HEK293 (cell line): Measurements from ENCODE around the gene TMEM121B.

ENCODE experiments used
- CTCF ChIA-PET: fragments of 350-600 bp; formaldehyde crosslinking; extraction: SDS; loops from one replicate; lab custom pipeline; 2021; ENCODE audit warnings: antibody characterized with exemption; lab: Yijun Ruan, JAX
- POLR2A ChIA-PET: fragments of 300-600 bp; formaldehyde crosslinking; extraction: SDS; loops from one replicate; lab custom pipeline; 2020; ENCODE audit warnings: antibody characterized with exemption, inconsistent platforms; lab: Yijun Ruan, JAX
- H3K27ac ChIP-seq: fragments of 200-500 bp; sonication (Bioruptor generic); 2 replicates; pipeline ENCODE4 v1.5.1; 2014; ENCODE audit warnings: low read depth, low read length, control low read depth, inconsistent platforms; ENCODE audit errors: extremely low read depth
- H3K36me3 ChIP-seq, 2 experiments: fragments of 200-500 bp in 1 of 2; sonication (Bioruptor generic) in 1 of 2; 1 replicate in 1 of 2; 2 replicates in 1 of 2; pipeline ENCODE4 v1.5.1; 2014 to 2017; ENCODE audit warnings: inconsistent platforms in 2 of 2, low read length in 2 of 2; ENCODE audit not compliant: control insufficient read depth in 2 of 2, insufficient read depth in 1 of 2
- H3K4me1 ChIP-seq: fragments of 200-500 bp; sonication (Bioruptor generic); 2 replicates; pipeline ENCODE4 v1.5.1; 2014; ENCODE audit warnings: mild to moderate bottlenecking, low read length, inconsistent platforms; ENCODE audit not compliant: control insufficient read depth, insufficient read depth
- H3K4me3 ChIP-seq: 2 replicates; pipeline ENCODE4 v1.5.1; 2011; ENCODE audit warnings: low read depth, mild to moderate bottlenecking, control low read depth, low read length, moderate library complexity
- H3K9me3 ChIP-seq: fragments of 200-500 bp; sonication (Bioruptor generic); 2 replicates; pipeline ENCODE4 v1.5.1; 2014; ENCODE audit warnings: low read depth, low read length, inconsistent platforms; ENCODE audit not compliant: control insufficient read depth, insufficient read depth
- KLF9 ChIP-seq: fragments of 450-650 bp; formaldehyde crosslinking; IDR thresholded peaks from 2 replicates; pipeline ENCODE4 v1.5.1; 2016; ENCODE audit warnings: missing biosample characterization, missing genetic modification characterization, low read depth
- YY2 ChIP-seq: fragments of 450-650 bp; formaldehyde crosslinking; IDR thresholded peaks from 2 replicates; pipeline ENCODE4 v1.5.1; 2016; ENCODE audit warnings: missing biosample characterization, missing genetic modification characterization
- ZFP41 ChIP-seq: fragments of 450-650 bp; formaldehyde crosslinking; IDR thresholded peaks from 2 replicates; pipeline ENCODE4 v1.5.1; 2016; ENCODE audit warnings: missing biosample characterization, missing genetic modification characterization, borderline replicate concordance
- ZIC2 ChIP-seq: fragments of 450-650 bp; formaldehyde crosslinking; IDR thresholded peaks from 2 replicates; pipeline ENCODE4 v1.5.1; 2016; ENCODE audit warnings: missing biosample characterization, missing genetic modification characterization
- ZNF175 ChIP-seq: fragments of 450-650 bp; formaldehyde crosslinking; IDR thresholded peaks from 2 replicates; pipeline ENCODE4 v1.5.1; 2016; ENCODE audit warnings: missing biosample characterization, missing genetic modification characterization
- ZNF2 ChIP-seq: fragments of 450-650 bp; formaldehyde crosslinking; IDR thresholded peaks from 2 replicates; pipeline ENCODE4 v1.5.1; 2016; ENCODE audit warnings: missing biosample characterization, missing genetic modification characterization
- ZNF223 ChIP-seq: fragments of 450-650 bp; formaldehyde crosslinking; IDR thresholded peaks from 2 replicates; pipeline ENCODE4 v1.5.1; 2016; ENCODE audit warnings: missing biosample characterization, missing genetic modification characterization
- ZNF23 ChIP-seq: fragments of 450-650 bp; formaldehyde crosslinking; IDR thresholded peaks from 2 replicates; pipeline ENCODE4 v1.5.1; 2016; ENCODE audit warnings: missing biosample characterization, missing genetic modification characterization, borderline replicate concordance
- ZNF24 ChIP-seq: fragments of 450-650 bp; formaldehyde crosslinking; IDR thresholded peaks from 2 replicates; pipeline ENCODE4 v1.5.1; 2016; ENCODE audit warnings: missing biosample characterization, missing genetic modification characterization
- ZNF514 ChIP-seq: fragments of 450-650 bp; formaldehyde crosslinking; IDR thresholded peaks from 2 replicates; pipeline ENCODE4 v1.5.1; 2016; ENCODE audit warnings: missing biosample characterization, missing genetic modification characterization
- ZNF623 ChIP-seq: fragments of 450-650 bp; formaldehyde crosslinking; IDR thresholded peaks from 2 replicates; pipeline ENCODE4 v1.5.1; 2016; ENCODE audit warnings: missing biosample characterization, missing genetic modification characterization
- ZNF629 ChIP-seq: fragments of 450-650 bp; formaldehyde crosslinking; IDR thresholded peaks from 2 replicates; pipeline ENCODE4 v1.5.1; 2017; ENCODE audit warnings: missing biosample characterization, missing genetic modification characterization
- ZNF677 ChIP-seq: fragments of 450-650 bp; IDR thresholded peaks from 2 replicates; pipeline ENCODE4 v1.5.0; 2018; ENCODE audit warnings: missing biosample characterization, mild to moderate bottlenecking, missing genetic modification characterization, moderate library complexity
- TF ChIP-seq, protein P1 (sequence below): fragments of 450-650 bp; formaldehyde crosslinking; IDR thresholded peaks from 2 replicates; pipeline ENCODE4 v1.5.1; 2017; ENCODE audit warnings: missing biosample characterization, missing genetic modification characterization
- TF ChIP-seq, protein P2 (sequence below): fragments of 450-650 bp; IDR thresholded peaks from 2 replicates; pipeline ENCODE4 v1.5.1; 2018; ENCODE audit warnings: missing biosample characterization, missing genetic modification characterization

The TMEM121B gene

DNA sequence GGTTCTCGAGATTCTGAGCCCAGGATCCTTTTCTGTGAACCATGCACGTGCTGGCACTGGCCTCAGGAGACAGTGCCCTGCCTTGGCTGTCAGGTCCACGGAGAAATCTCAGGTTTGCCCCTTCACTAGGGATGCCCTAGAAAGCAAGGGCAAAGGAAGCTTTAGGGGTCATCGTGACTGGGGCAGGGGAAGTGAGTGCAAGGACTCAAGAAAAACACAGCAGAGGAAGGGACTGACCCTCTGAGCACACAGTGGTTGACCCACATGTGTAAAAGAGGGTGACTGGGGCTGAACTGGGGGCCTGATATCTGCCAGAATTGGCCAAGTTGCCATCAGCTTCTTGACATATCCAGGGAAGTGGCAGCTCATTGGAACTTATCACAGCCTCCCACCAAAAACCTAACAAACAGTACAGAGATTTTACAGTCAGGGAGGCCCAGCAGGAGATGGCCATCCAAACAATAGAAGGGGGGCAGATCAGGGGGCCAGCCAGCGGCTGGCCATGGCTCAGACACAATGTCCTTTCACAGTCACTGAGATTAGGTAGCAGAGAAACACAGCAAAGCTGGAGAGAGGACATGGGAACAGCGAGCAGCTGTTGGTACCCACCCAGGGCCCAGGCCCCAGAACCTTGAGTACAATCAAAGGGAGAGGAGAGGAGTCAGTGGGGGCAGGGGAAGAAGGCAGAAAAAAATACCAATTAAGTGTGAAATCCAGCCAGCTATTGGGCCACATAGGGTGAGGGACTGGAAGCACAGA lies 4.4 kb downstream of the TMEM121B start:
- ChIA-PET CTCF (interaction anchor here (1.1 to 2.6 kb wide), 3 partner anchors 20 to 385 kb away, joined by 3 to 14 read pairs (median 4); no protein-coding TSS in a partner anchor), POLR2A (interaction anchor here (2.1 kb wide), 1 partner anchor 55 kb away, joined by 5 read pairs; no protein-coding TSS in a partner anchor)
- Histone ChIP-seq H3K36me3 (no peaks in the 10 kb centered on the region), H3K9me3 (no peaks in the 10 kb centered on the region), H3K4me3 (no peak overlapping the region), H3K27ac (no peak overlapping the region), H3K4me1 (no peaks in the 10 kb centered on the region)
- TF ChIP-seq, protein P1, sequence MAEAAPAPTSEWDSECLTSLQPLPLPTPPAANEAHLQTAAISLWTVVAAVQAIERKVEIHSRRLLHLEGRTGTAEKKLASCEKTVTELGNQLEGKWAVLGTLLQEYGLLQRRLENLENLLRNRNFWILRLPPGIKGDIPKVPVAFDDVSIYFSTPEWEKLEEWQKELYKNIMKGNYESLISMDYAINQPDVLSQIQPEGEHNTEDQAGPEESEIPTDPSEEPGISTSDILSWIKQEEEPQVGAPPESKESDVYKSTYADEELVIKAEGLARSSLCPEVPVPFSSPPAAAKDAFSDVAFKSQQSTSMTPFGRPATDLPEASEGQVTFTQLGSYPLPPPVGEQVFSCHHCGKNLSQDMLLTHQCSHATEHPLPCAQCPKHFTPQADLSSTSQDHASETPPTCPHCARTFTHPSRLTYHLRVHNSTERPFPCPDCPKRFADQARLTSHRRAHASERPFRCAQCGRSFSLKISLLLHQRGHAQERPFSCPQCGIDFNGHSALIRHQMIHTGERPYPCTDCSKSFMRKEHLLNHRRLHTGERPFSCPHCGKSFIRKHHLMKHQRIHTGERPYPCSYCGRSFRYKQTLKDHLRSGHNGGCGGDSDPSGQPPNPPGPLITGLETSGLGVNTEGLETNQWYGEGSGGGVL (tag by site-specific recombination) = 0 out of 2 replicates have a peak, but pooled peaks have one; percentile 17
- TF ChIP-seq YY2 (tag by site-specific recombination) (no peak), ZFP41 (tag by site-specific recombination) (no peak), ZIC2 (tag by site-specific recombination) (peak; percentile 52; the same call in 1 of the 2 replicates), ZNF514 (no peak)

DNA sequence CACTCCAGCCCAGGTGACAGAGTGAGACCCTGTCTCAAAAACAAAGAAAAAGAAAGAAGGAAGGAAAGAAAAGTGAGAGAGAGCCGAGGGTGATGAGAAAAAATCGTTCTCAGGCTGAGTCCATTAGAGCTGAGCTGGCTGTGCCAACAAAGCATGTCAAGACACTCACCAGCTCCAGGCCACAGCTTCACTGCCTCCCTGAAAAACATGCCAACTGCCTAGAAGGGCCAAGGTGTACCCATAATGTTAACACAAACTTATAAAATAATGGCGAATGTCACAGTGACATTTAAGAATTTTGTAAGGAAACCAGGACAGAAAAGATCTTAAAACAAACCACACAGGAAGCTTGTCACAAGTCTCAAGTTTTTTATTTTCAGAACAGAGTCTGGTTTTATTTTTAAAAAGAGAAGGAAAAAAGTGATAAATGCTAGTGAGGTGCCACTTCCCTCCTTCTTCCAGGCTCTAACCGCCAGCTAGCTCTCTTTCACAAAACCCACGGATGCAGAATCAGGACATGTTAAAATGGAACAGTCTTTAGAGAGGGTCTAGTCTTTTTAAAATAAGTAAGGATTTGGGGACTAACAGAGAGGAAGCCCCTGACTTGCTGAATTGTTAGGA lies 5.1 kb downstream of the TMEM121B start:
- no peaks in the 10 kb centered on the region for H3K4me1 ChIP-seq
- no peaks in the 10 kb centered on the region for H3K9me3 ChIP-seq
- no peak for TF ChIP-seq ZNF623 (tag by site-specific recombination)
- TF ChIP-seq KLF9 (tag by site-specific recombination) = no peak
- TF ChIP-seq ZNF223 (tag by site-specific recombination) = no peak
- TF ChIP-seq ZNF23 (tag by site-specific recombination) = no peak
- TF ChIP-seq ZNF175 (tag by site-specific recombination) = no peak
- TF ChIP-seq ZNF24 (tag by site-specific recombination) = no peak
- no peak for TF ChIP-seq ZNF677 (tag by site-specific recombination)
- TF ChIP-seq ZNF629 (tag by site-specific recombination) = no peak
- TF ChIP-seq, all 188 proteins: peak for 0
- Histone ChIP-seq H3K4me3 (no peak overlapping the region), H3K36me3 (no peaks in the 10 kb centered on the region), H3K27ac (no peak overlapping the region)
- ChIA-PET POLR2A (interaction anchor here (0.6 to 2.1 kb wide), 2 partner anchors 28 to 56 kb away, joined by 3 to 5 read pairs; no protein-coding TSS in a partner anchor), CTCF (interaction anchor here (0.5 to 2.6 kb wide), 5 partner anchors 9 to 513 kb away, joined by 3 to 14 read pairs (median 3); no protein-coding TSS in a partner anchor)

DNA sequence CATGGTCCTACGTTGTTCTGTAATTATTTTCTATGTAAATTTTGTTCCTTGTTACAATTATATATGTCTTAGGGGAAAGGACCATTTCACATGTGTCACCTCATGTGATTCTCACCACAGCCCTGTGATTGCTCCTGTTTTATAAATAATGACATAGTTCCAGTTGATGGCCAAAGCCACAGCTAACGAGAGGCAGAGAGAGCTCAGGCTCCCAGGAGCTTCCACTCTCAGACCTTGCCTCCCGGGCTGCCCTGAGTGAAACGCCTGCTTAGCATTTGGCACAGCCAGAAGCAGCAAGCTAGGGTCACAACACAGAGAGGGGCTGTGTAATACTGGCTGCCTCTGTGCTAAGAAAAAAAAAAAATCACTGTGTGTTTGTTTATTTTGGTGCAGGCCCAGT lies 5.9 kb downstream of the TMEM121B start:
- CTCF ChIA-PET = interaction anchor here (0.5 to 2.6 kb wide), 4 partner anchors 8 to 514 kb away, joined by 3 to 14 read pairs (median 7); no protein-coding TSS in a partner anchor
- Histone ChIP-seq H3K27ac (no peak overlapping the region), H3K4me3 (no peak overlapping the region), H3K36me3 (no peaks in the 10 kb centered on the region; a peak in 1 of 3 replicates), H3K9me3 (no peaks in the 10 kb centered on the region), H3K4me1 (no peaks in the 10 kb centered on the region)
- TF ChIP-seq, protein P2, sequence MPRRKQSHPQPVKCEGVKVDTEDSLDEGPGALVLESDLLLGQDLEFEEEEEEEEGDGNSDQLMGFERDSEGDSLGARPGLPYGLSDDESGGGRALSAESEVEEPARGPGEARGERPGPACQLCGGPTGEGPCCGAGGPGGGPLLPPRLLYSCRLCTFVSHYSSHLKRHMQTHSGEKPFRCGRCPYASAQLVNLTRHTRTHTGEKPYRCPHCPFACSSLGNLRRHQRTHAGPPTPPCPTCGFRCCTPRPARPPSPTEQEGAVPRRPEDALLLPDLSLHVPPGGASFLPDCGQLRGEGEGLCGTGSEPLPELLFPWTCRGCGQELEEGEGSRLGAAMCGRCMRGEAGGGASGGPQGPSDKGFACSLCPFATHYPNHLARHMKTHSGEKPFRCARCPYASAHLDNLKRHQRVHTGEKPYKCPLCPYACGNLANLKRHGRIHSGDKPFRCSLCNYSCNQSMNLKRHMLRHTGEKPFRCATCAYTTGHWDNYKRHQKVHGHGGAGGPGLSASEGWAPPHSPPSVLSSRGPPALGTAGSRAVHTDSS = no peak
- peak; percentile 85 for TF ChIP-seq ZNF2 (tag by site-specific recombination)
- POLR2A ChIA-PET = interaction anchor here (0.6 to 2.1 kb wide), 2 partner anchors 29 to 57 kb away, joined by 3 to 5 read pairs; no protein-coding TSS in a partner anchor
